OCI-LY7 (cell line): Measurements from ENCODE around the gene TMTC1. TPM values are rescaled to one million over a fixed set of nuclear protein-coding genes. Genes with fewer than 3 reads are reported as not detected.

Experiments
- BruUV-seq: library from RNA; stranded (reverse); fragments of 400-500 nt; replicated peaks from 2 replicates; lab custom pipeline; 2021; lab: Mats Ljungman, UMichigan
- CTCF ChIA-PET: fragments of 300-600 bp; sonication (Branson Sonifier 250); formaldehyde crosslinking; loops from one replicate; lab custom pipeline; 2022; ENCODE audit warnings: antibody characterized with exemption; ENCODE audit not compliant: unreplicated experiment; lab: Charles Lee
- POLR2A ChIA-PET: fragments of 300-600 bp; sonication (Branson Sonifier 250); formaldehyde crosslinking; loops from one replicate; lab custom pipeline; 2022; ENCODE audit warnings: antibody characterized with exemption; lab: Charles Lee
- DNase-seq: peaks from one replicate; pipeline ENCODE4 v3.0.0-alpha.2; 2015; ENCODE audit warnings: low spot score
- H2AFZ ChIP-seq: fragments of 200-600 bp; sonication (generic), shearing (Covaris generic); 2 replicates; pipeline ENCODE4 v1.6.1; 2014; ENCODE audit warnings: mild to moderate bottlenecking, antibody characterized with exemption, low read length, moderate library complexity
- H3K27ac ChIP-seq: fragments of 200-600 bp; sonication (generic); 2 replicates; pipeline ENCODE4 v1.5.1; 2014; ENCODE audit warnings: mixed run types, low read depth, mild to moderate bottlenecking, moderate library complexity, low read length, inconsistent platforms; ENCODE audit not compliant: poor library complexity, severe bottlenecking
- H3K36me3 ChIP-seq: fragments of 200-600 bp; sonication (generic); 2 replicates; pipeline ENCODE4 v1.6.1; 2014; ENCODE audit warnings: mild to moderate bottlenecking, antibody characterized with exemption, low read length, moderate library complexity, mixed read lengths; ENCODE audit not compliant: insufficient read depth
- H3K4me1 ChIP-seq: fragments of 200-600 bp; sonication (generic); 2 replicates; pipeline ENCODE4 v1.5.1; 2014; ENCODE audit warnings: mild to moderate bottlenecking, low read length; ENCODE audit not compliant: insufficient read depth, poor library complexity, severe bottlenecking
- H3K4me2 ChIP-seq: fragments of 200-600 bp; sonication (generic); 2 replicates; pipeline ENCODE4 v1.6.1; 2014; ENCODE audit warnings: mild to moderate bottlenecking, low read length
- H3K4me3 ChIP-seq: fragments of 200-600 bp; sonication (generic); 2 replicates; pipeline ENCODE4 v1.5.1; 2014; ENCODE audit warnings: mild to moderate bottlenecking, low read depth, low read length; ENCODE audit not compliant: poor library complexity, severe bottlenecking
- H3K79me2 ChIP-seq: fragments of 200-600 bp; sonication (generic); 2 replicates; pipeline ENCODE4 v1.6.1; 2016; ENCODE audit warnings: low read depth, mild to moderate bottlenecking, low read length, moderate library complexity, mixed read lengths; ENCODE audit not compliant: insufficient read depth
- H3K9me2 ChIP-seq: fragments of 200-600 bp; sonication (generic); 2 replicates; pipeline ENCODE4 v1.6.1; 2016; ENCODE audit warnings: mild to moderate bottlenecking, low read length, mixed read lengths; ENCODE audit not compliant: insufficient read depth
- H3K9me3 ChIP-seq: fragments of 200-600 bp; sonication (generic); 2 replicates; pipeline ENCODE4 v1.6.1; 2014; ENCODE audit warnings: mild to moderate bottlenecking, mixed run types, low read length, mixed read lengths
- H4K20me1 ChIP-seq: fragments of 200-600 bp; sonication (generic); 2 replicates; pipeline ENCODE4 v1.6.1; 2014; ENCODE audit warnings: mild to moderate bottlenecking, antibody characterized with exemption, low read length, moderate library complexity, mixed read lengths; ENCODE audit not compliant: insufficient read depth
- EZH2phosphoT487 ChIP-seq: fragments of 200-600 bp; sonication (generic); IDR thresholded peaks from 2 replicates; pipeline ENCODE4 v1.6.1; 2018; ENCODE audit warnings: low read depth, borderline replicate concordance, mild to moderate bottlenecking, mixed run types, antibody characterized with exemption, low read length, moderate library complexity, mixed read lengths
- intact Hi-C: fragments of 100-400 bp; cut with micrococcal nuclease; formaldehyde crosslinking; loops from one replicate; pipeline ENCODE4 v1.10.0; 2022; ENCODE audit not compliant: unreplicated experiment
- total RNA-seq, 2 experiments: library from RNA; depleted of rRNA in 1 of 2; stranded (reverse); fragments of >200 nt in 1 of 2; shearing (Covaris generic) in 1 of 2; gene quantifications; 2 replicates each; pipeline ENCODE4 v1.2.3, GENCODE V29; 2014 to 2022
- TF ChIP-seq, protein P1 (sequence below): fragments of 200-600 bp; sonication (generic); conservative IDR thresholded peaks from 2 replicates; pipeline ENCODE4 v1.5.1; 2014; ENCODE audit warnings: mild to moderate bottlenecking, antibody characterized with exemption, low read length, moderate library complexity, mixed read lengths

The TMTC1 gene
- total RNA-seq, 2 experiments from 2014 or later, result not detected

DNA sequence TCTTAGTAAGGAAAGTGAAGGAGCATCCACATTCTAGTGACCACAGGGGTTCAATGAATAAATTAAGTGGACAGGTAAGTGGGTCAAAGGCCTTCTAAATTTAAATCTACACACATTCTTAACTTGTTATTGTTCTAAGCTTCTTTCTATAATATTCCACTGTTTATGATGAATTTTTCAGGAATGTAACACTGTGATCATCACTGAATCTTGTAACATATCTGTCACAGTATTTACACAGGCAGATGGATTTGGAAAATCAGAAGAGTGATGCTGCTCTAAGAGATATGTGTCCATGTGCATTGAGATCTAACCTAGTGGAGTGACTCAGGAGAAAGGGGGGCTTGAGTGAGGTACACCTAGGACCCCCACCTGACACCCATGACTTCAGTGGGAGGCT, 170.8 kb downstream of the TMTC1 start:
- TF ChIP-seq EZH2phosphoT487, result no peak
- TF ChIP-seq, protein P1, sequence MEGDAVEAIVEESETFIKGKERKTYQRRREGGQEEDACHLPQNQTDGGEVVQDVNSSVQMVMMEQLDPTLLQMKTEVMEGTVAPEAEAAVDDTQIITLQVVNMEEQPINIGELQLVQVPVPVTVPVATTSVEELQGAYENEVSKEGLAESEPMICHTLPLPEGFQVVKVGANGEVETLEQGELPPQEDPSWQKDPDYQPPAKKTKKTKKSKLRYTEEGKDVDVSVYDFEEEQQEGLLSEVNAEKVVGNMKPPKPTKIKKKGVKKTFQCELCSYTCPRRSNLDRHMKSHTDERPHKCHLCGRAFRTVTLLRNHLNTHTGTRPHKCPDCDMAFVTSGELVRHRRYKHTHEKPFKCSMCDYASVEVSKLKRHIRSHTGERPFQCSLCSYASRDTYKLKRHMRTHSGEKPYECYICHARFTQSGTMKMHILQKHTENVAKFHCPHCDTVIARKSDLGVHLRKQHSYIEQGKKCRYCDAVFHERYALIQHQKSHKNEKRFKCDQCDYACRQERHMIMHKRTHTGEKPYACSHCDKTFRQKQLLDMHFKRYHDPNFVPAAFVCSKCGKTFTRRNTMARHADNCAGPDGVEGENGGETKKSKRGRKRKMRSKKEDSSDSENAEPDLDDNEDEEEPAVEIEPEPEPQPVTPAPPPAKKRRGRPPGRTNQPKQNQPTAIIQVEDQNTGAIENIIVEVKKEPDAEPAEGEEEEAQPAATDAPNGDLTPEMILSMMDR, result no peak
- Histone ChIP-seq H3K36me3 (no peaks in the 10 kb centered on the region), H3K9me2 (no peaks in the 10 kb centered on the region), H3K4me1 (no peaks in the 10 kb centered on the region), H4K20me1 (no peaks in the 10 kb centered on the region), H3K4me3 (no peak overlapping the region), H3K79me2 (no peaks in the 10 kb centered on the region), H3K27ac (no peak overlapping the region), H3K9me3 (no peaks in the 10 kb centered on the region), H3K4me2 (no peak overlapping the region), H2AFZ (no peak overlapping the region)
- DNase-seq, result no peak
- intact Hi-C loops, result no loop called here
- BruUV-seq, result no TSS peak
- ChIA-PET CTCF (no interaction called here), POLR2A (no interaction called here)

DNA sequence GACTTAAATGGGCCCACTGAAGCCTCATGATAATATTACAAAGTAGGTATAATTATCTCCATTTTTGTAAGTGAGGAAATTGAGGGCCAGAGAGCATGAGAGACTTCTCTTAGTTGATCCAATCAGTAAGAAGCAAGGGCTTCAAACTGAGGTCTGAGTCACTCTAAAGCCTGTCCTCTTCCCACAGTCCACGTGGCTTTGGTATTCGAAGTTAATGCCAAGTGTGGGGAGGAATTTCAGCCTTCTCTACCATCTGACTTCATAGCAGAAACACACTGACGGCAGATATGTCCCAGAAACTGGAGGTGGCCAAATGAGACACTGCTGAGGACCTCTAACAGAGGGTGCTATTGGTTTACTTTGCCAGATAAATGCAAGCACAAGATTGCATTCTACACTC, 171.8 kb downstream of the TMTC1 start:
- TF ChIP-seq, protein P1, result no peak
- no peak for TF ChIP-seq EZH2phosphoT487
- BruUV-seq, result no TSS peak
- ChIA-PET POLR2A (no interaction called here), CTCF (no interaction called here)
- Histone ChIP-seq H3K4me1 (no peaks in the 10 kb centered on the region), H2AFZ (no peak overlapping the region), H3K9me2 (no peaks in the 10 kb centered on the region), H3K36me3 (no peaks in the 10 kb centered on the region), H4K20me1 (no peaks in the 10 kb centered on the region), H3K27ac (no peak overlapping the region), H3K4me3 (no peak overlapping the region), H3K9me3 (no peaks in the 10 kb centered on the region), H3K79me2 (no peaks in the 10 kb centered on the region), H3K4me2 (no peak overlapping the region)
- DNase-seq, result no peak
- intact Hi-C loops, result no loop called here

DNA sequence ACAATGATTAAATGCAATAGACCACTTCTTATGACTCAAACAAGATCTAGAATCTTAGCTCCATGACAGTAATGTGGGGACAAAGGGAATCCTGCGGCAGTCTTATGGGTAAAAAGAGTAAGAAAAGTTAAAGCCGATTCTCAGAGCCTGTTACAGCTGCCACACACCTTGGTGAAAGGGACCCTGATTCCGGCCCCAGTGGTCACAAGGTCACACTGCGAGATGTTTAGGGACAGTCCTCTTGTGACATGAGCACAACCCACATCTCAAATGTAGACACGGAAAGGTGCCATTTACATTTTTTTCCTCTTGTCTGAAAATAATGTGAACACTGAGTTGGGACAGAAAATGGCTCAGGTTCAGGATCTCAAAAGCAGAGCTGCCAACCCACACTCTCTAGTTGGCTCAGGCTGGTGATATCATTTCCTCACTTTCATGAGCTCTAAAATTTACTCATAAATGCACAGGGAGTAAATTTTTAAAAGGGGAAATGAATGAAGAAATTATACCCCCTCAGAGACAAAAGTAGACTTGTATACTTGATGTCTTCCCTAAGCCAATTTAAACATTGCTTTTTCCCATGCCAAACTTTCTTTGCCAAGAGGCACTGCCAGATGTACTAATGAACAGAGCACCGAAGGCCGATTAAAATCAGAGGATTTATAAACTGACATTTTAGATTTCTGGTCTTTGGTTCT, 173.1 kb downstream of the TMTC1 start:
- no peak overlapping the region for H3K4me2 ChIP-seq
- no TSS peak for BruUV-seq
- no peaks in the 10 kb centered on the region for H3K36me3 ChIP-seq
- H3K9me3 ChIP-seq, result no peaks in the 10 kb centered on the region
- DNase-seq, result no peak
- no peaks in the 10 kb centered on the region for H4K20me1 ChIP-seq
- H3K27ac ChIP-seq, result no peak overlapping the region
- TF ChIP-seq, protein P1, result no peak
- no peak for TF ChIP-seq EZH2phosphoT487
- ChIA-PET CTCF (no interaction called here), POLR2A (interaction anchor here (0.8 kb wide), 2 partner anchors 9 to 12 kb away, joined by 3 read pairs; no protein-coding TSS in a partner anchor)
- no peaks in the 10 kb centered on the region for H3K4me1 ChIP-seq
- no peak overlapping the region for H2AFZ ChIP-seq
- no peak overlapping the region for H3K4me3 ChIP-seq
- H3K9me2 ChIP-seq, result no peaks in the 10 kb centered on the region
- H3K79me2 ChIP-seq, result no peaks in the 10 kb centered on the region
- intact Hi-C loops, result no loop called here
